Measurements from ENCODE around the gene TTPAL. TPM values are rescaled to one million over a fixed set of nuclear protein-coding genes. Genes with fewer than 3 reads are reported as not detected.
A peak's percentile ranks its signal among the peaks of the same experiment; 100 is the strongest.

TTPAL gene
- total RNA-seq, 1 donor from 2014 or later = 16.5 TPM

GRCh38 chr20:44536175-44536574 is 60.5 kb downstream of the TTPAL start:
- H3K9me3 Mint-ChIP-seq (ENCODE audit: low read depth) = no peaks in the 10 kb centered on the region
- H3K27ac Mint-ChIP-seq (ENCODE audit: unreplicated experiment) = no peak overlapping the region
- no peaks in the 10 kb centered on the region for H3K27me3 Mint-ChIP-seq (ENCODE audit: low read depth)
- H3K36me3 Mint-ChIP-seq (ENCODE audit: low read depth) = no peaks in the 10 kb centered on the region
- no peak for DNase-seq (ENCODE audit: low spot score)
- TF ChIP-seq CTCF (IDR thresholded peaks at IDR 0.05) = no peak
- peaks cover 10% of the 10 kb centered on the region for H3K4me1 Mint-ChIP-seq (ENCODE audit: low read depth)
- H3K4me3 Mint-ChIP-seq (ENCODE audit: unreplicated experiment) = no peak overlapping the region

- no peak overlapping the region for H3K27ac Mint-ChIP-seq (ENCODE audit: unreplicated experiment)
- H3K4me3 Mint-ChIP-seq (ENCODE audit: unreplicated experiment) = no peak overlapping the region
- H3K36me3 Mint-ChIP-seq (ENCODE audit: low read depth) = no peaks in the 10 kb centered on the region
- H3K27me3 Mint-ChIP-seq (ENCODE audit: low read depth) = no peaks in the 10 kb centered on the region
- peaks cover 7% of the 10 kb centered on the region for H3K4me1 Mint-ChIP-seq (ENCODE audit: low read depth)
- TF ChIP-seq CTCF (IDR thresholded peaks at IDR 0.05) = peak; percentile 63
- no peaks in the 10 kb centered on the region for H3K9me3 Mint-ChIP-seq (ENCODE audit: low read depth)
- no peak for DNase-seq (ENCODE audit: low spot score)
These were observed 62.3 kb downstream of the TTPAL start for GRCh38 chr20:44537993-44538392.

- H3K27ac Mint-ChIP-seq (ENCODE audit: unreplicated experiment) = no peak overlapping the region
- no peaks in the 10 kb centered on the region for H3K36me3 Mint-ChIP-seq (ENCODE audit: low read depth)
- no peak overlapping the region for H3K4me3 Mint-ChIP-seq (ENCODE audit: unreplicated experiment)
- no peaks in the 10 kb centered on the region for H3K27me3 Mint-ChIP-seq (ENCODE audit: low read depth)
- peaks cover 7% of the 10 kb centered on the region for H3K4me1 Mint-ChIP-seq (ENCODE audit: low read depth)
- no peak for TF ChIP-seq CTCF (IDR thresholded peaks at IDR 0.05)
- DNase-seq (ENCODE audit: low spot score) = no peak
- H3K9me3 Mint-ChIP-seq (ENCODE audit: low read depth) = no peaks in the 10 kb centered on the region
These were observed 65.2 kb downstream of the TTPAL start for GRCh38 chr20:44540834-44541233.

GRCh38 chr20:44541992-44542391 is 66.3 kb downstream of the TTPAL start:
- Mint-ChIP-seq H3K9me3 (ENCODE audit: low read depth) (no peaks in the 10 kb centered on the region), H3K27ac (ENCODE audit: unreplicated experiment) (no peak overlapping the region), H3K27me3 (ENCODE audit: low read depth) (no peaks in the 10 kb centered on the region), H3K36me3 (ENCODE audit: low read depth) (no peaks in the 10 kb centered on the region), H3K4me1 (ENCODE audit: low read depth) (peaks cover 9% of the 10 kb centered on the region), H3K4me3 (ENCODE audit: unreplicated experiment) (no peak overlapping the region)
- DNase-seq (ENCODE audit: low spot score) = no peak
- no peak for TF ChIP-seq CTCF (IDR thresholded peaks at IDR 0.05)

GRCh38 chr20:44542890-44543289 is 67.2 kb downstream of the TTPAL start:
- peaks cover 17% of the 10 kb centered on the region for H3K4me1 Mint-ChIP-seq (ENCODE audit: low read depth)
- H3K4me3 Mint-ChIP-seq (ENCODE audit: unreplicated experiment) = no peak overlapping the region
- no peaks in the 10 kb centered on the region for H3K36me3 Mint-ChIP-seq (ENCODE audit: low read depth)
- no peak for TF ChIP-seq CTCF (IDR thresholded peaks at IDR 0.05)
- no peaks in the 10 kb centered on the region for H3K9me3 Mint-ChIP-seq (ENCODE audit: low read depth)
- no peaks in the 10 kb centered on the region for H3K27me3 Mint-ChIP-seq (ENCODE audit: low read depth)
- DNase-seq (ENCODE audit: low spot score) = no peak
- no peak overlapping the region for H3K27ac Mint-ChIP-seq (ENCODE audit: unreplicated experiment)

Measured in chondrocyte (in vitro differentiated cells).